Lower lobe of right lung (tissue), 2 donors: ENCODE results near the gene ZNF865. TPM values are rescaled to one million over a fixed set of nuclear protein-coding genes. Genes with fewer than 3 reads are reported as not detected.

ENCODE experiments used
- ATAC-seq, 2 donors: fragments of 200-7000 bp; cut with Tn5 transposase; one replicate each; pipeline ENCODE4 v1.9.1; 2020 to 2022; ENCODE audit warnings: mild to moderate bottlenecking in 2 of 2, moderate library complexity in 2 of 2
- DNase-seq: peaks from one replicate; pipeline ENCODE4 v3.0.0-alpha.2; 2020
- H3K27ac ChIP-seq: fragments of 200-600 bp; one replicate; pipeline ENCODE4 v1.8.0; 2022
- H3K27me3 ChIP-seq: fragments of 200-600 bp; one replicate; pipeline ENCODE4 v1.8.0; 2022; ENCODE audit warnings: low read depth
- H3K36me3 ChIP-seq: fragments of 200-600 bp; one replicate; pipeline ENCODE4 v1.8.0; 2022; ENCODE audit warnings: mild to moderate bottlenecking
- H3K4me1 ChIP-seq: fragments of 200-600 bp; one replicate; pipeline ENCODE4 v1.8.0; 2022
- H3K4me3 ChIP-seq: fragments of 200-600 bp; one replicate; pipeline ENCODE4 v1.8.0; 2022; ENCODE audit warnings: mild to moderate bottlenecking
- H3K9me3 ChIP-seq: fragments of 200-600 bp; one replicate; pipeline ENCODE4 v1.8.0; 2022
- CTCF ChIP-seq: fragments of 200-600 bp; IDR thresholded peaks from one replicate; pipeline ENCODE4 v1.8.0; 2022; ENCODE audit warnings: antibody characterized with exemption, mild to moderate bottlenecking
- intact Hi-C: fragments of 100-400 bp; cut with DNase I; formaldehyde crosslinking; loops from one replicate; pipeline ENCODE4 v1.11.0; 2022
- total RNA-seq: library from RNA; stranded (reverse); fragmentation: NEBNext Ultra II Directional; extraction: Animal tissue kit (Norgen Biotek cat#: 25700); gene quantifications from one replicate; pipeline ENCODE4 v1.2.1, GENCODE V29; 2021
- donor health status: DM: no; HTN: yes; CAD: no; lungs with severe emphysema.

The ZNF865 gene
- total RNA-seq, 1 donor from 2014 or later = 16.5 TPM

- Histone ChIP-seq H3K9me3 (no peaks in the 10 kb centered on the region), H3K27ac (no peak overlapping the region), H3K4me3 (no peak overlapping the region), H3K27me3 (no peaks in the 10 kb centered on the region), H3K4me1 (peaks cover 42% of the 10 kb centered on the region), H3K36me3 (peaks cover 64% of the 10 kb centered on the region)
- intact Hi-C loops = no loop called here
- no peak for TF ChIP-seq CTCF
- DNase-seq (no peak), ATAC-seq (no peak)
Observed at GRCh38 chr19:55659822-55660221, 54.4 kb downstream of the ZNF865 start.

GRCh38 chr19:55660404-55660803, 55.0 kb downstream of the ZNF865 start:
- ATAC-seq (no peak), DNase-seq (no peak)
- intact Hi-C loops = no loop called here
- Histone ChIP-seq H3K9me3 (no peaks in the 10 kb centered on the region), H3K27me3 (no peaks in the 10 kb centered on the region), H3K4me1 (peaks cover 42% of the 10 kb centered on the region), H3K27ac (no peak overlapping the region), H3K36me3 (peaks cover 68% of the 10 kb centered on the region), H3K4me3 (no peak overlapping the region)
- TF ChIP-seq CTCF = no peak

- no peak overlapping the region for H3K27ac ChIP-seq
- TF ChIP-seq CTCF = no peak
- peaks cover 39% of the 10 kb centered on the region for H3K4me1 ChIP-seq
- H3K9me3 ChIP-seq = no peaks in the 10 kb centered on the region
- no peaks in the 10 kb centered on the region for H3K27me3 ChIP-seq
- H3K4me3 ChIP-seq = no peak overlapping the region
- H3K36me3 ChIP-seq = peaks cover 74% of the 10 kb centered on the region
- intact Hi-C loops = no loop called here
- ATAC-seq = no peak
- no peak for DNase-seq
Observed at GRCh38 chr19:55660991-55661390, 55.5 kb downstream of the ZNF865 start.

- Histone ChIP-seq H3K4me3 (no peak overlapping the region), H3K27ac (no peak overlapping the region), H3K36me3 (peaks cover 82% of the 10 kb centered on the region), H3K4me1 (peaks cover 30% of the 10 kb centered on the region), H3K27me3 (no peaks in the 10 kb centered on the region), H3K9me3 (no peaks in the 10 kb centered on the region)
- intact Hi-C loops = no loop called here
- no peak for ATAC-seq
- no peak for DNase-seq
- TF ChIP-seq CTCF = no peak
Observed at GRCh38 chr19:55661826-55662225, 56.4 kb downstream of the ZNF865 start.

GRCh38 chr19:55663846-55664536, 58.5 kb downstream of the ZNF865 start:
- DNase-seq (no peak), ATAC-seq (no peak)
- intact Hi-C loops = no loop called here
- no peak for TF ChIP-seq CTCF
- Histone ChIP-seq H3K36me3 (peaks cover 96% of the 10 kb centered on the region), H3K27me3 (no peaks in the 10 kb centered on the region), H3K9me3 (no peaks in the 10 kb centered on the region), H3K4me1 (peaks cover 9% of the 10 kb centered on the region), H3K27ac (no peak overlapping the region), H3K4me3 (no peak overlapping the region)
